Activated CD4-positive, alpha-beta T cell treated with anti-CD3 and anti-CD28 coated beads, Interleukin-2, amount 50 U/mL, for 1 hour (primary cell): ENCODE results near the gene C12orf54.
"Not testable (repeated sequence)": the region's sequence is repeated elsewhere in the genome, so short reads cannot be mapped to it uniquely, and the experiment has no call there.

Experiments used
- DNase-seq: peaks from one replicate; pipeline ENCODE4 v3.0.0-alpha.2; 2020

The C12orf54 gene

DNA sequence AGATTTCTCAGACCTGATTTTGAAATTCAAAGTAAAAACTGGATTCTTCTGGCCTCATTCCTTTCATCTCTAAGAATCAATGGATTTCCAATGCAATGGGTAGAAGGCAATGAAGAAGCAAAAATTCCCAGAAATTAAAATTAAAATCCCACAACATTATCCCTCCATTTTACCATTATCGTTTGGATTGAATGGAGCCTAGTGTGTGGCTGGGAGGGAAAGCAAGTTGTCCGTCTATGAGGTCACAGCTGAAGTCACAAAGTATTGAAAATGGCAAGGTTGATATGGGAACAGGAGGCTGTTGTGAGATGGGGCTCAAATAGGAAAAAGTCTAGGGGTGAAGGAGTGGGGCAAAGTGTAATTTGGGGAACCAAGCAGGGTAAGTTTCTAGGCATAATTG lies at the start of gene C12orf54:
TSS of gene C12orf54 (plus strand) at position 301 of the 400 bp plus-strand sequence. CDS start 799 bp downstream, outside the sequence.
- no peak for DNase-seq

DNA sequence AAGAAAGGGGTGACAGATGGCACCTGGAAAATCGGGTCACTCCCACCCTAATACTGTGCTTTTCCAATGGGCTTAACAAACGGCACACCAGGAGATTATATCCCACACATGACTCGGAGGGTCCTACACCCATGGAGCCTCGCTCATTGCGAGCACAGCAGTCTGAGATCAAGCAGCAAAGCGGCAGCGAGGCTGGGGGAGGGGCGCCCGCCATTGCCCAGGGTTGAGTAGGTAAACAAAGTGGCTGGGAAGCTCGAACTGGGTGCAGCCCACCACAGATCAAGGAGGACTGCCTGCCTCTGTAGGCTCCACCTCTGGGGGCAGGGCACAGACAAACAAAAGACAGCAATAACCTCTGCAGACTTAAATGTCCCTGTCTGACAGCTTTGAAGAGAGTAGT lies 48.3 kb upstream of the C12orf54 start:
- not testable (repeated sequence) for DNase-seq

DNA sequence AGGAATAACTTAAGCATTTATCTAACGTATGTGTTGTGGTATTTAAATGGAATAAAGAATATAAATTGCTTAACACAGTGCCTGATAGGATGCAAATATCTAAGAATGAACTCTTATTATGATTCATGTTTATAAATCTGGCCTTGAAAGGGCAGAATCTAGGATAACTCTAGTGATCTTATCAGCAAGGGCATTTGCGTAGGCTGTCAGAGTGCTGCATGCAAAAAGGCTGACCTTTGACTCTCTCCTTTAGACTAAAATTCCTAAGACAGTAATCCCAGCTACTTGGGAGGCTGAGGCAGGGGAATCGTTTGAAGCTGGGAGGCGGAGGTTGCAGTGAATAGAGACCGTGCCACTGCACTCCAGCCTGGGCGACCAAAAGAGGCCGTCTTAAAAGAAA lies 41.2 kb upstream of the C12orf54 start:
- DNase-seq, result no peak

DNA sequence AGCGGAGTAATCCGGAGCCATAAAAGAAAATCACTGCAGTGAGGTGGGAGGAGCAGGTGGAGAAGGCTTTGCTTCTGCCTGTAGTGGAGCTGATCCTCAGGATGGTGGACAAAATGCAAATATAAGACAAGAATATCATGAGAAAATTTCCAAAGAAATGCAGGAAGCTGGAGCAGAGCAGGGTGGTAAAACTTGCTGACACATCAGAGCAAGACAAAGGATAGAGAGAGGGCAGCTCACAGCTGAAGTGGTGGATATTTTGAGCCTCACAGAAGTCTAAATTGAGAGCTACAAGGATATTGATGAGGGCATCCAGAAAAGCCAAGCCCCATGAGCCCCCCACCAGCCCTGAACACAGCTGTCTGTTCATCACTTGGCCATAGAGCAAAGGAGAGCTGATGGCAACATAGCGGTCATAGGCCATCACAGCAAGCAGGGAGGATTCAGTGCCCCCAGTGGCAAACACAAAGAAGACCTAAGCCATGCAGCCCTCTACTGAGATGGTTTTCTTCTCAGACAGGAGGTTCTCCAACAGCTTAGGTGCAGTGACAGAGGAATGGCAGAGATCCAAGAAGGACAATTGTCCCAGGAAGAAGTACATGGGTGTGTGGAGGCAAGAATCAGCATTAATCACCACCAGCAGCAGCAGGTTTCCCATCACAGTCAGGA lies 40.0 kb upstream of the C12orf54 start:
- no peak for DNase-seq

DNA sequence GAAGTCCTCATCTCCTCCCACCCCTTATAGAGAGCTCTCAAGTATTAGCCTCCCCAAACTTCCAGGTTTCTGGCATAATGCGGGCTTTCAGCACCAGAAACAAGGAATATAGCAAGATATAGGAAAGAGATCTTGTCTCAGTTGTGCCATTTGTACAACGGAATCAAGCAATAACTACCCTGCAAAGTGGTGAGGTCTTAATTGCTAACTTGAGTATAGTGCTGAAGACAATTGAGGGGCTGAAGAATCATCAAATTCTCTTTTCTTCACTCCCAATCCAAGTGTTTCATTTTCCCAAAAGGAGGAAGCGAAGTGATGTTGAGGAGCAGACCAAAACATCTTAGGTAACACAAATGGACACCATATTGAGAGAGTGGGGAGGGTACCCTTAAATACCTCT lies 36.8 kb upstream of the C12orf54 start:
- DNase-seq, result no peak

DNA sequence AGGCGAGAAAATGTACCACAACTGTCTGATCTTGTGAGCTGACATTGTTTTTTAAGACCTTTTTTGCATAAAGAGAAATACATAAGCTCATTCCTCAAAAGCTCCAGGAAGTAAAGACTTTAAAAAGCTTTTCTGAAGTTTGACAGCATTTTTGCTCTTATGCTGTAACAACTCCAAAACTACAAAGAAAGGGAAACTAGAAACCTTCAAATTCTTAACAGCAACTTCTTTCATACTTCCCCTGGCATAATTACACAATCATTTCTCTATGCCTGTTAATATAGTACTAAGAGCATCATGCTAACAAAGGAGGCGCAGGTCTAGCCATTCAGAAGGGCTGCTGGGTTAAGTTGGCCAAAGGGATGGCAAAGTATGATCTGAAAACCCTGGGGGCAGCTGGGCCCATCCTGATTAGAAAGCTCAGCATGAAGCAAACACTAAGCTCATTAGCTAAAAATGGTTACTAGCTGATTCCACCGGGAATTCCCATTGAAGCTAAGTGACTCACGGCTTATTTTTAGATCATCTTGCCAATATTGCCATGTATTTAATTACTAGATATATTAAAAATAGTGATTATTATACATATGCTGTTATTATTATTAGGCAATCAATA lies 36.0 kb upstream of the C12orf54 start:
- no peak for DNase-seq

DNA sequence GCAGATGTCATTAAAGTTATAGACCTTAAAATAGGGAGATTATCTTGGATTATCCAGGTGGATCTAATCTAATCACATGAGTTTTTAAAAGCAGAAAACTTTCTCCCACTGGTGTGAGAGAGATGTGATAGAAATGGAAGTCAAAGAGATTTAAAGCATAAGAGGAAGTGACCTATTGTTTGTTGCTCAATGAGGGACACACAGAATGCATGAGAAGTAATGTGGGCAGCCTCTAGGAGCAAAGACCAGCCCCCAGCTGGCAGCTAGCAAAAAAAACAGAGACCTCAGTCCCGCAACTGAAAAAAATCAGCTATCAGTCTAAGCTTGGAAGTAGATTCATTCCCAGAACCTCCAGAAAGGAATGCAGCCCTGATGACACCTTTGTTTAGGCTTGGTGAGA lies 34.5 kb upstream of the C12orf54 start:
- DNase-seq, result no peak

DNA sequence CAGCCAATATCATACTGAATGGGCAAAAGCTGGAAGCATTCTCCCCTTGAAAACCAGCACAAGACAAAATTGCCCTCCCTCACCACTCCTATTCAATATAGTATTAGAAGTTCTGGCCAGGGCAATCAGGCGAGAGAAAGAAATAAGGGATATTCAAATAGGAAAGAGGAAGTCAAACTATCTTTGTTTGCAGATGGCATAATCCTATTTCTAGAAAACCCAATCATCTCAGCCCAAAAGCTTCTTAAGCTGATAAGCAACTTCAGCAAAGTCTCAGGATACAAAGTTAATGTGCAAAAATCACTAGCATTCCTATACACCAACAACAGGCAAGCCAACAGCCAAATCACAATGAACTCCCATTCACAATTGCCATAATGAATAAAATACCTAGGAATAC lies 30.9 kb upstream of the C12orf54 start:
- no peak for DNase-seq

DNA sequence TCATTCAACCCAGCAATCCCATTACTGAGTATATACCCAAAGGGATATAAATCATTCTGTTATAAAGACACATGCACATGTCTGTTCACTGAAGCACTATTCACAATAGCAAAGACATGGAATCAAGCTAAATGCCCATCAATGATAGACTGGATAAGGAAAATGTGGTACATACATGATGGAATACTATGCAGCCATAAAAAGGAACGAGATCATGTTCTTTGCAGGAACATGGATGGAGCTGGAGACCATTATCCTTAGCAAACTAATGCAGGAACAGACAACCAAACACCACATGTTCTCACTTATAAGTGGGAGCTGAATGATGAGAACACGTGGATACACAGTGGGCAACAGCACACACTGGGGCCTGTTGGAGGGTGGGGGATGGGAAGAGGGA lies 29.3 kb upstream of the C12orf54 start:
- DNase-seq, result not testable (repeated sequence)

DNA sequence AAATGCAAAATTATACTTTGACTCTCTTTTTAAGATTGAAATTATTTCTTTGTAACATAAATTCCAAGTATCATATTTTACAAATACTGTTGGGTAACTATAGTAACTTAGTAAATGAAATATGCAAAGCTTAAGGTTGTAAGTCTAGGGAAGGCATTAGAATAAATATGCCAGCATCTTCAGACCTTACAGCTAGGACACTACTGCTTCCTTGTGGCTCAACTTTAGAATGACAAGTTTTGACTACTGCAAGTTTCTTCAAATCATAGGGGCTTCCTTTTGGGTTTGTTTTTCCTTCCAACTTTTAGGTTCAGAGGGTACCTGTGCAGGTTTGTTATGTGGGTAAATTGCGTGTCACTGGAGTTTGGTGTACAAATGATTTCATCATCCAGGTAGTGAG lies 27.6 kb upstream of the C12orf54 start:
- no peak for DNase-seq

DNA sequence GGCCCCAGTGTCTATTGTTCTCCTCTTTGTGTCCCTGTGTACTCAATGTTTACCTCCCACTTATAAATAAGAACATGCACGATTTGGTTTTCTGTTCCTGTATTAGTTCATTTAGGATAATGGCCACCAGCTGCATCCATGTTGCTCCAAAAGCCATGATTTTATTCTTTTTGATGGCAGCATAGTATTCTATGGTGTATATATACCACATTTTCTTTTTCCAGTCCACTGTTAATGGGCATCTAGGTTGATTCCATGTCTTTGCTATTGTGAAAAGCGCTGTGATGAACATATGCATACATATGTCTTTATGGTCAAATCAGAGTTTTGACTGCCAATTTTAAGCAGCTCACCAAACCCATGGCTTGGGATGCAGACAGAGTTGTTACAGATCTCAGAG lies 27.2 kb upstream of the C12orf54 start:
- DNase-seq, result no peak

DNA sequence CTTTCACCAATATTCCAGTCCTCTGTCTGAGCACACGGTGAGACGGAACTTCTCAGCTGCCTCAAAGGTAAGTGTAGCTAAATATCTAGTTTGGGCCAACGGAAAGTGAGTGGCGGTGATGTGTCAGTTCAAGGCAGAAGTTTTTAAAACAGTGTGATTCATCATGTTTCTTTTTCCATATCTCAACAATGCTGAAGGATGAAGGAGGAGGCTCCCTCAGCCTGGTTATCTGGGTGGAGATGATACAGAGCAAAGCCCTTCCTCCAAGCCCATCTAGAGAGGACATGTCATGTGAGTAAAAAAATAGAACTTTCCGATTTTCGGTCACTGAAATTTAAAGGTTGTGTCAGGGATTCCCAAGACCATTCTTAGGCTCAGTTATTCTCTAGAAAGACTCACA lies 23.0 kb upstream of the C12orf54 start:
- DNase-seq, result no peak

DNA sequence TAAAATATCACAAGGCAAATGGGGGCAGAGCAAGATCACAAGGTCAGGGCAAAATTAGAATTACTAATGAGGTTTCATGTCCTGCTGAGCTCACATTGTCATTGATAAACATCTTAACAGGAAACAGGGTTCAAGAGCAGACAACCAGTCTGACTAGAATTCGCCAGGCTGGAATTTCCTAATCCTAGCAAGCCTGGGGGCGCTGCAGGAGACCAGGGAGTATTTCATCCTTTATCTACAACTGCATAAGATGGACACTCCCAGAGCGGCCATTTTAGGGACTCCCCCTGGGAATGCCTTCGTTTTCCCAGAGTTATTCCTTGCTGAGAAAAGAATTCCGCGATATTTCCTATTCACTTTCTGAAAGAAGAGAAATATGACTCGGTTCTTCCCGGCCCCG lies 13.3 kb upstream of the C12orf54 start:
- not testable (repeated sequence) for DNase-seq

DNA sequence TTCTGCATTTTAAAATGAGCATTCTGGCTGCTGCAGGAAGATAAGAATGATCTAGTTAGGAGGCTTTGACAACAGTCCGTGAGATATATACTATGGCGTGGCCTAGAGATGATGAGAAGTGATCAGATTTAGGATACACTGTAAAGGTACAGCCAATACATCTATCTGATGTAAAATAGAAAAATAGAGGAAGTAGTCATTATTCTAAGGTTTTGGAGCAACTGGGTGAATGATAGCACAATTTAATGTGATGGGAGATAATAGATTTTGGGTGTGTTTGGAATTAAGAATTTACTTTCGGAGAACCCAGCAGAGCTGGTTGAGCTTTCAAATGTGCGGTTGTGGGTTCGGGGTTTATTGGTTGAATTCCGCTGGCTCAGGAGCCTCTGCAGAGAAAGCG lies 10.0 kb upstream of the C12orf54 start, which contains the start of gene ANP32D:
TSS of gene ANP32D (plus strand) at position 301 of the 400 bp plus-strand sequence. CDS start 106 bp downstream, outside the sequence.
- no peak for DNase-seq

DNA sequence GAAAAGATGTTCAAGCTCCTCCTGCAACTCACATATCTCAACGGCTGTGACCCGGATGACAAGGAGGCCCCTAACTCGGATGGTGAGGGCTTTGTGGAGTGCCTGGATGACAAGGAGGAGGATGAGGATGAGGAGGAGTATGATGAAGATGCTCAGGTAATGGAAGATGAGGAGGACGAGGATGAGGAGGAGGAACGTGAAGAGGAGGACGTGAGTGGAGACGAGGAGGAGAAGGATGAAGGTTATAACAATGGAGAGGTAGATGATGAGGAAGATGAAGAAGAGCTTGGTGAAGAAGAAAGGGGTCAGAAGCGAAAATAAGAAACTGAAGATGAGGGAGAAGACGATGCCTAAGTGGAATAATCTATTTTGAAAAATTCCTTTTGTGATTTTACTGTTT lies 9.2 kb upstream of the C12orf54 start:
- DNase-seq, result no peak

DNA sequence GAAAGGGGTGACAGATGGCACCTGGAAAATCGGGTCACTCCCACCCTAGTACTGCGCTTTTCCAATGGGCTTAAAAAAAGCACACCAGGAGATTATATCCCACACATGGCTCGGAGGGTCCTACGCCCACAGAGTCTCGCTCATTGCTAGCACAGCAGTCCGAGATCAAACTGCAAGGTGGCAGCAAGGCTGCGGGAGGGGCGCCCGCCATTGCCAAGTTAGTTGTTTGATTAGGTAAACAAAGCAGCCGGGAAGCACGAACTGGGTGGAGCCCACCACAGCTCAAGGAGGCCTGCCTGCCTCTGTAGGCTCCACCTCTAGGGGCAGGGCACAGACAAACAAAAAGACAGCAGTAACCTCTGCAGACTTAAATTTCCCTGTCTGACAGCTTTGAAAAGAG lies 7.8 kb upstream of the C12orf54 start:
- DNase-seq, result not testable (repeated sequence)

DNA sequence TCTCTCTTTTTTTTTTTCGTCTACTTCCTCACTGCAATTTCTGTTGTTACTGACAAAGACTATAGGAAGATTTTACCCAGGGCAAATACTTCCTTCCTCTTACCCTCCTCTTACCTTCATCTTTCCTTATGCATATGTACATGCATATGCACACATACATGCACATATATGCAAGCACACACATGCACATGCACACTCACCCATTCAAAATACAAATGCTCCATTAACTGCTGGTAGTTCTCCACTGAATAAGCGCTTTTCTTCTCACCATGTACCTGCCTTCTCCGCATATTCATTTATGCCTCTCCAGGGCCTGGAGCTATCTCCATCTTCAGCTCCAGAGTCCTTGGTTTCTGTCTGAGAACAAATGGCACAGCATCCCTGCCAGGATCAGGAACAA lies 632 bp downstream of the C12orf54 start:
- no peak for DNase-seq

DNA sequence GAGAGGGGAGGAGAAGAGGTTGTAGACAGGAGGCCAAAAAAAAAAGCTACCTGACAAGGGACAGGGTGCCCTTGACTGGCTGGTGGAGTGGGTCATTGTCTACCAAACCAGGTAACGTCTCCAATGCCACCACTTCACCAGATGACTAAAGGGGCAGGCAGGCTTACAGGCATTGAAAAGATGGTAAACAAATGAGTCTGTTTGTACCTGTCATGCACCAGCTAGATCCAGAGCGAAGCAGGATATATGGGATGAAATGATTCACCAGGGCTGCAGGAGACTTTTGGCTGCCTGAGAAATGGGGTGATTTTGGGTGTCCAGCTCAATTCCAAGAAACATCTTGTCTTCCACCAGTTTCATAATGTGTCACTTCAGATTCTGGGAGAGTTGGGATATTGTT lies 4.0 kb downstream of the C12orf54 start:
- no peak for DNase-seq

DNA sequence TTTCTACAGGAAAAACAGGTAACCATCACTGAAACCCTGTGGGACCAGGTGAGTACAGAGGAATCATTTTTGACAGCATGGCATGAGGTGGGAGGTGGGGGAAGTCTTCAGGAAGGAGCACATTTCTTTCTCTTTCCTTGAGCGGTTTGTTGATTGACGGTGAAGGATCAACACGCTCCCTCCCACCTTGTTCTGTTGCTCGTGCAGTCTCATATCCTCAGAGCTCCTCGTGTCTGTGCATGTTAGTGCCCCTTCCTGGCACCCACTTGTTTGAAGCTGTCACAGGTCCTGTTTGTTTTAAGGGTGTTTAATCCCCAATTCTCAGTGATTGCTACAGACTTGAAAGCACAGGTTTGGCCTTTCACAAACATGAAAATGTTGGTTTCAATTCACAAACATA lies 4.4 kb downstream of the C12orf54 start:
- no peak for DNase-seq

DNA sequence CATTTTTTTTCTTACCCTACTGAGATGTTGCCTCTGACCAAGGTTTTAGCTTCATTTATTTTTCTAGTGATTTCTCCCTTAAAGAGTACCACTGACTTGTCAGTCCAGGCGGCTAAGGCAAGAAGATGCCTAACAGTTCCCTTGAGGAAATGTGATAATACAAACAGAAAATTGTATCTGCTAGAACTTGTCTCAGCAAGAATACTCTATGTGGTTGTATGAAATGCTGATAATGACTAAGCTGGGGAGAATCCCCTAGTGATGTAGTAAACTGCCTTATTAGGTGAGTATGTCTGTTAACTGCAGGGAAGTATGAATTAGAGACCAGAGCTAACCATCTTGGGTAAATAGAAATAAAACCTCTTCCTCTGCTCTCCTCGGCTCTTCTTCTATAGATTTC lies 6.7 kb downstream of the C12orf54 start:
- no peak for DNase-seq

DNA sequence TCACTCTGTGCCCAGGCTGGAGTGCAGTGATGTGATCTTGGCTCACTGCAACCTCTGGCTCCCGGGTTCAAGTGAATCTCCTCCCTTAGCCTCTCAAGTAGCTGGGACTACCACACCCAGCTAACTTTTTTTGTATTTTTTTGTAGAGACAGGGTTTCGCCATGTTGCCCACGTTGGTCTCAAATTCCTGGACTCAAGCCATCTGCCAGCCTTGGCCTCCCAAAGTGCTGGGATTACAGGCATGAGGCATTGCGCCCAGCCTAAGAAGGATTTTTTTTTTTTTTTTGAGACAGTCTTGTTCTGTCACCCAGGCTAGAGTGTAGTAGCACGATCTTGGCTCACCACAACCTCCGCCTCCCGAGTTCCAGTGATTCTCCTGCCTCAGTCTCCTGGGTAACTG lies 7.2 kb downstream of the C12orf54 start:
- not testable (repeated sequence) for DNase-seq

DNA sequence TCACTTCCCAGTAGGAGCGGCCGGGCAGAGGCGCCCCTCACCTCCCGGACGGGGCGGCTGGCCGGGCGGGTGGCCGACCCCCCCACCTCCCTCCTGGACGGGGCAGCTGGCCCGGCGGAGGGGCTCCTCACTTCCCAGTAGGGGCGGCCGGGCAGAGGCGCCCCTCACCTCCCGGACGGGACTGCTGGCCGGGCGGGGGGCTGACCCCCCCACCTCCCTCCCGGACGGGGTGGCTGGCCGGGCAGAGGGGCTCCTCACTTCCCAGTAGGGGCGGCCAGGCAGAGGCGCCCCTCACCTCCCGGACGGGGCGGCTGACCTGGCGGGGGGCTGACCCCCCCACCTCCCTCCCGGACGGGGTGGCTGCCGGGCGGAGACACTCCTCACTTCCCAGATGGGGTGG lies 18.0 kb downstream of the C12orf54 start:
- DNase-seq, result not testable (repeated sequence)

DNA sequence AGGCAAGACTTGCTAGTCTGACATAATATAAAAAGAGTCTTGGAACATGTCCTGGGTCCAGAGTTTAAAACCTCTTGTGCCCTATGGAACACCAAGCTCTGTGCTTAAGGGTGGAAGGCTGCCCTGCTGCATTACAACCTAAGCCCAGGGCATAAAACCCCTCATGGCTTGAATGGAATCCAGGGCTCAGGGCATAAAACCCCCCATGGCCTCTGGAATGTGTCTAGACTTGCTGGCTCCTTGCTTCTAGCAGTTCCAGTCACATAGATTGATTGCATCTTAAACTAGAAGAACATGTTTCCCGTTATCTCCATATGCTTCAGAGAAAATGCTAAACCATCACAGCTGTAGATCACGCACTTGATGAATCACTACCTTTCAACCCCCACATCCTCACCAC lies 24.5 kb downstream of the C12orf54 start:
- not testable (repeated sequence) for DNase-seq

DNA sequence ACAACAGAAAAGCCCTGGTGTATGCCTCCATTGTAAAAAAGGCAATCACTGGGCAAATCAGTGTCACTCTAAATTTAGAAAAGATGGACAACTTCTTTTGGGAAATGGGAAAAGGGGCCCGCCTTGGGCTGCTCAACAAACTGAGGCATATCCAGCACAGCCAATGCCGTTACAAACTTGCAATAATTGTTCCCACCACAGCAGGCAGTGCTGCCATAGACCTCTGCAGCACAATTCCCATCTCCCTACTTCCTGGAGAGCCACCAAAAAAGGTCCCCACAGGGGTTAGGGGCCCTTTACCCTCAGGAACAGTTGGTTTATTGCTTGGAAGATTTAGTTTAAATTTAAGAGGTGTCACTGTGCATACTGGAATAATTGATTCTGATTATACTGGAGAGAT lies 26.7 kb downstream of the C12orf54 start:
- no peak for DNase-seq

DNA sequence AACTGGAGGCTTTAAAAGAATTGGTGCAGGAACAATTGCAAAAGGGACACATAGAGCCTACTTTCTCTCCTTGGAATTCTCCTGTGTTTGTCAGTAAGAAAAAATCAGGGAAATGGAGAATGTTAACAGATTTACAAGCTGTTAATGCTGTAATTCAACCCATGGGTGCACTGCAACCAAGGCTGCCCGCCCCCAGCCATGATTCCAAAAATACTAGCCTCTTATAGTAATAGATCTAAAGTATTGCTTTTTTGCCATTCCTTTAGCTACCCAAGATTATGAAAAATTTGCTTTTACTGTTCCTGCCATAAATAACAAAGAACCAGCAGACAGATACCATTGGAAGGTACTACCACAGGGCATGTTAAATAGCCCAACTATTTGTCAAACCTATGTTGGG lies 27.8 kb downstream of the C12orf54 start:
- DNase-seq, result no peak
